Prostate gland (tissue), 2 donors: ENCODE data around the gene SYCE3.

ENCODE experiments used
- CTCF ChIP-seq, 4 experiments: fragments of 200-600 bp in 2 of 4; fragments of 450-650 bp in 2 of 4; sonication (generic) in 2 of 4; IDR thresholded peaks; 1 replicate in 3 of 4; 2 replicates in 1 of 4; pipeline ENCODE4 v1.5.1; 2016 to 2019; ENCODE audit warnings: antibody characterized with exemption in 4 of 4, mild to moderate bottlenecking in 2 of 4, moderate library complexity in 2 of 4
- POLR2A ChIP-seq: fragments of 450-650 bp; IDR thresholded peaks from one replicate; pipeline ENCODE4 v1.6.1; 2016; ENCODE audit warnings: antibody characterized with exemption, mild to moderate bottlenecking
- POLR2AphosphoS5 ChIP-seq: sonication (generic); formaldehyde crosslinking; IDR thresholded peaks from one replicate; pipeline ENCODE4 v1.6.1; 2017; ENCODE audit warnings: antibody characterized with exemption

DNA sequence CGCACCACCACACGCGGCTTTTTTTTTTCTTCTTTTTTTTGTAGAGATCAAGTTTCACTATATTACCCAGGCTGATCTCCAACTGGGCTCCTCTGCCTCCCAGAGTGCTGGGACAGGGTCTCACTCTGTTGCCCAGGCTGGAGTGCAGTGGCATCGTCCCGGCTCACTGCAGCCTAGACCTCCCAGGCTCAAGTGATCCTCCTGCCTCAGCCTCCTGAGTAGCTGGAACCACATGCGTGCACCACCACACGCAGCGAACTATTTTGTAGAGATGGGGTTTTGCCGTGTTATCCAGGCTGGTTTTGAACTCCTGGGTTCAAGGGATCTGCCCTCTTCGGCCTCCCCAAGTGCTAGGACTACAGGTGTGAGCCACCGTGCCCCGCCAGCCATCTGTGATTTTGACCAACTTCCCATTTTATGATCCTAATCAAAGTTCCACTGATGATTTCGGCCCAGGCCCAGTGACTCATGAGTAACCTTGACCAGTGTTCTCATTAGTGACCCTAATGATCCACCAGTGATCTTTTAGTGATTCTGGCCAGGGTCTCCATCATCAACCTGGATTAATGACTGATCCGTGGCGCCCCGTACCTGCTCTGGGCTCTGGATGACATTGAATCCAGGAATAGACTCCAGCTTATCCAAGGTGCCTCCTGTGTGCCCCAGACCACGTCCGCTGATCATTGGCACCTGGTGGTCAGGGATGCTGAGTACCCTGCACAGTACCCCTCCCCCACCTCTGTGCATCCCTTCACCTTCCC is 34.6 kb downstream of the SYCE3 start:
- no peak for TF ChIP-seq POLR2A
- no peak for TF ChIP-seq CTCF (IDR thresholded peaks at IDR 0.05)
- no peak for TF ChIP-seq POLR2AphosphoS5
